ENCODE data around the gene TMEM178A. TPM values are rescaled to one million over a fixed set of nuclear protein-coding genes. Genes with fewer than 3 reads are reported as not detected.
A peak's percentile ranks its signal among the peaks of the same experiment; 100 is the strongest.

The TMEM178A gene
- total RNA-seq, 1 donor from 2014 or later, result 28.7 TPM

GRCh38 chr2:39673018-39673417 is 7.3 kb downstream of the TMEM178A start:
- no peak overlapping the region for H2AFZ ChIP-seq (ENCODE audit: low read depth, low read length)
- DNase-seq (ENCODE audit: low read depth), result no peak
- no peaks in the 10 kb centered on the region for H3K79me2 ChIP-seq (ENCODE audit: insufficient read depth, low read length)
- Mint-ChIP-seq H3K4me3 (ENCODE audit: unreplicated experiment) (no peak overlapping the region), H3K27ac (ENCODE audit: unreplicated experiment) (no peak overlapping the region), H3K27me3 (ENCODE audit: low read depth, unreplicated experiment) (peaks cover 4% of the 10 kb centered on the region), H3K9me3 (ENCODE audit: unreplicated experiment) (peaks cover 1% of the 10 kb centered on the region), H3K4me1 (ENCODE audit: low read depth, unreplicated experiment) (peaks cover 8% of the 10 kb centered on the region), H3K36me3 (ENCODE audit: low read depth, unreplicated experiment) (peaks cover 22% of the 10 kb centered on the region)
- H3K27me3 ChIP-seq (ENCODE audit: insufficient read depth, low read length), result peaks cover 13% of the 10 kb centered on the region
- H3K4me3 ChIP-seq (ENCODE audit: insufficient read depth, low read depth, low read length), result no peak overlapping the region
- H3K4me1 ChIP-seq (ENCODE audit: insufficient read depth, low read length), result no peaks in the 10 kb centered on the region
- FAIRE-seq, result no peak
- no peaks in the 10 kb centered on the region for H3K36me3 ChIP-seq (ENCODE audit: insufficient read depth, low read length)
- H3K4me2 ChIP-seq (ENCODE audit: low read length), result no peak overlapping the region
- H4K20me1 ChIP-seq (ENCODE audit: insufficient read depth, low read length), result no peaks in the 10 kb centered on the region
- H3K27ac ChIP-seq (ENCODE audit: low read depth, low read length), result no peak overlapping the region
- TF ChIP-seq, protein P1, sequence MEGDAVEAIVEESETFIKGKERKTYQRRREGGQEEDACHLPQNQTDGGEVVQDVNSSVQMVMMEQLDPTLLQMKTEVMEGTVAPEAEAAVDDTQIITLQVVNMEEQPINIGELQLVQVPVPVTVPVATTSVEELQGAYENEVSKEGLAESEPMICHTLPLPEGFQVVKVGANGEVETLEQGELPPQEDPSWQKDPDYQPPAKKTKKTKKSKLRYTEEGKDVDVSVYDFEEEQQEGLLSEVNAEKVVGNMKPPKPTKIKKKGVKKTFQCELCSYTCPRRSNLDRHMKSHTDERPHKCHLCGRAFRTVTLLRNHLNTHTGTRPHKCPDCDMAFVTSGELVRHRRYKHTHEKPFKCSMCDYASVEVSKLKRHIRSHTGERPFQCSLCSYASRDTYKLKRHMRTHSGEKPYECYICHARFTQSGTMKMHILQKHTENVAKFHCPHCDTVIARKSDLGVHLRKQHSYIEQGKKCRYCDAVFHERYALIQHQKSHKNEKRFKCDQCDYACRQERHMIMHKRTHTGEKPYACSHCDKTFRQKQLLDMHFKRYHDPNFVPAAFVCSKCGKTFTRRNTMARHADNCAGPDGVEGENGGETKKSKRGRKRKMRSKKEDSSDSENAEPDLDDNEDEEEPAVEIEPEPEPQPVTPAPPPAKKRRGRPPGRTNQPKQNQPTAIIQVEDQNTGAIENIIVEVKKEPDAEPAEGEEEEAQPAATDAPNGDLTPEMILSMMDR (IDR thresholded peaks at IDR 0.05; ENCODE audit: insufficient read depth, low read depth, low read length), result no peak
- no peak for TF ChIP-seq EZH2 (IDR thresholded peaks at IDR 0.05; ENCODE audit: insufficient read depth, low read length)
- H3K9me3 ChIP-seq (ENCODE audit: insufficient read depth, low read depth, low read length), result no peaks in the 10 kb centered on the region
- no peak overlapping the region for H3K9ac ChIP-seq (ENCODE audit: low read length)

GRCh38 chr2:39676342-39676741 is 10.6 kb downstream of the TMEM178A start:
- no peak for FAIRE-seq
- Histone ChIP-seq H3K4me2 (ENCODE audit: low read length) (no peak overlapping the region), H4K20me1 (ENCODE audit: insufficient read depth, low read length) (no peaks in the 10 kb centered on the region), H3K4me3 (ENCODE audit: insufficient read depth, low read depth, low read length) (no peak overlapping the region), H3K27me3 (ENCODE audit: insufficient read depth, low read length) (no peaks in the 10 kb centered on the region), H3K36me3 (ENCODE audit: insufficient read depth, low read length) (no peaks in the 10 kb centered on the region), H3K9ac (ENCODE audit: low read length) (no peak overlapping the region), H2AFZ (ENCODE audit: low read depth, low read length) (no peak overlapping the region), H3K27ac (ENCODE audit: low read depth, low read length) (no peak overlapping the region), H3K79me2 (ENCODE audit: insufficient read depth, low read length) (no peaks in the 10 kb centered on the region), H3K4me1 (ENCODE audit: insufficient read depth, low read length) (no peaks in the 10 kb centered on the region), H3K9me3 (ENCODE audit: insufficient read depth, low read depth, low read length) (no peaks in the 10 kb centered on the region)
- Mint-ChIP-seq H3K9me3 (ENCODE audit: unreplicated experiment) (peaks cover 6% of the 10 kb centered on the region), H3K4me3 (ENCODE audit: unreplicated experiment) (no peak overlapping the region), H3K27ac (ENCODE audit: unreplicated experiment) (no peak overlapping the region), H3K4me1 (ENCODE audit: low read depth, unreplicated experiment) (peaks cover 5% of the 10 kb centered on the region), H3K36me3 (ENCODE audit: low read depth, unreplicated experiment) (peaks cover 21% of the 10 kb centered on the region), H3K27me3 (ENCODE audit: low read depth, unreplicated experiment) (no peaks in the 10 kb centered on the region)
- DNase-seq (ENCODE audit: low read depth), result no peak
- TF ChIP-seq, protein P1 (IDR thresholded peaks at IDR 0.05; ENCODE audit: insufficient read depth, low read depth, low read length), result no peak
- TF ChIP-seq EZH2 (IDR thresholded peaks at IDR 0.05; ENCODE audit: insufficient read depth, low read length), result no peak

GRCh38 chr2:39678170-39678569 is 12.5 kb downstream of the TMEM178A start:
- Histone ChIP-seq H3K9ac (ENCODE audit: low read length) (no peak overlapping the region), H3K27ac (ENCODE audit: low read depth, low read length) (no peak overlapping the region), H3K9me3 (ENCODE audit: insufficient read depth, low read depth, low read length) (no peaks in the 10 kb centered on the region), H2AFZ (ENCODE audit: low read depth, low read length) (no peak overlapping the region), H3K4me1 (ENCODE audit: insufficient read depth, low read length) (no peaks in the 10 kb centered on the region), H3K27me3 (ENCODE audit: insufficient read depth, low read length) (no peaks in the 10 kb centered on the region), H3K79me2 (ENCODE audit: insufficient read depth, low read length) (no peaks in the 10 kb centered on the region), H3K4me3 (ENCODE audit: insufficient read depth, low read depth, low read length) (no peak overlapping the region), H3K36me3 (ENCODE audit: insufficient read depth, low read length) (no peaks in the 10 kb centered on the region), H3K4me2 (ENCODE audit: low read length) (no peak overlapping the region), H4K20me1 (ENCODE audit: insufficient read depth, low read length) (no peaks in the 10 kb centered on the region)
- no peaks in the 10 kb centered on the region for H3K27me3 Mint-ChIP-seq (ENCODE audit: low read depth, unreplicated experiment)
- no peak for TF ChIP-seq EZH2 (IDR thresholded peaks at IDR 0.05; ENCODE audit: insufficient read depth, low read length)
- TF ChIP-seq, protein P1 (IDR thresholded peaks at IDR 0.05; ENCODE audit: insufficient read depth, low read depth, low read length), result no peak
- no peak overlapping the region for H3K4me3 Mint-ChIP-seq (ENCODE audit: unreplicated experiment)
- peaks cover 6% of the 10 kb centered on the region for H3K9me3 Mint-ChIP-seq (ENCODE audit: unreplicated experiment)
- FAIRE-seq (peak; percentile 34), DNase-seq (ENCODE audit: low read depth) (no peak)
- peaks cover 20% of the 10 kb centered on the region for H3K4me1 Mint-ChIP-seq (ENCODE audit: low read depth, unreplicated experiment)
- peaks cover 18% of the 10 kb centered on the region for H3K36me3 Mint-ChIP-seq (ENCODE audit: low read depth, unreplicated experiment)
- no peak overlapping the region for H3K27ac Mint-ChIP-seq (ENCODE audit: unreplicated experiment)
